IMR-90 (cell line): ENCODE results near the gene GRM8. TPM values are rescaled to one million over a fixed set of nuclear protein-coding genes. Genes with fewer than 3 reads are reported as not detected.

Source experiments
- ATAC-seq: fragments of 200-7000 bp; cut with Tn5 transposase; 2 replicates; pipeline ENCODE4 v1.9.1; 2020; ENCODE audit warnings: low read depth, mild to moderate bottlenecking, moderate library complexity
- BruUV-seq: library from RNA; stranded (reverse); fragments of 400-500 nt; replicated peaks from 2 replicates; lab custom pipeline; 2021; lab: Mats Ljungman, UMichigan
- CTCF ChIA-PET: fragments of 300-600 bp; formaldehyde crosslinking; extraction: SDS; loops from one replicate; lab custom pipeline; 2021; ENCODE audit warnings: antibody characterized with exemption; lab: Yijun Ruan, JAX
- POLR2A ChIA-PET: fragments of 300-600 bp; sonication (Branson Sonifier 250); formaldehyde crosslinking; loops from one replicate; lab custom pipeline; 2022; ENCODE audit warnings: antibody characterized with exemption; ENCODE audit not compliant: unreplicated experiment; lab: Charles Lee
- DNase-seq: peaks from one replicate; pipeline ENCODE4 v3.0.0; 2013
- H2AFZ ChIP-seq: replicated peaks from 2 replicates; pipeline ENCODE3; 2013; ENCODE audit warnings: low read length, mild to moderate bottlenecking; ENCODE audit not compliant: poor library complexity
- H2AK5ac ChIP-seq: 2 replicates; pipeline ENCODE4 v1.6.1; 2013; ENCODE audit warnings: low read depth, low read length, inconsistent platforms
- H2AK9ac ChIP-seq: replicated peaks from 2 replicates; pipeline ENCODE3; 2013; ENCODE audit warnings: mild to moderate bottlenecking, low read depth, low read length, moderate library complexity; ENCODE audit not compliant: poor library complexity
- H2BK120ac ChIP-seq: 2 replicates; pipeline ENCODE4 v1.6.1; 2013; ENCODE audit warnings: low read depth, low read length, inconsistent platforms
- H2BK15ac ChIP-seq: 3 replicates; pipeline ENCODE4 v1.6.1; 2013; ENCODE audit warnings: low read depth, low read length, inconsistent platforms
- H2BK20ac ChIP-seq: 2 replicates; pipeline ENCODE4 v1.6.1; 2013; ENCODE audit warnings: low read depth, mild to moderate bottlenecking, inconsistent platforms, low read length, moderate library complexity
- H2BK5ac ChIP-seq: 2 replicates; pipeline ENCODE4 v1.6.1; 2013; ENCODE audit warnings: mild to moderate bottlenecking, low read depth, low read length, inconsistent platforms; ENCODE audit not compliant: poor library complexity, severe bottlenecking
- H3K14ac ChIP-seq: replicated peaks from 2 replicates; pipeline ENCODE4 v1.6.1; 2013; ENCODE audit warnings: low read depth, low read length, inconsistent platforms
- H3K18ac ChIP-seq: 2 replicates; pipeline ENCODE4 v1.6.1; 2013; ENCODE audit warnings: low read depth, low read length, control low read depth
- H3K23ac ChIP-seq: 2 replicates; pipeline ENCODE4 v1.6.1; 2013; ENCODE audit warnings: low read depth, low read length, inconsistent platforms
- H3K27ac ChIP-seq: 2 replicates; pipeline ENCODE4 v1.5.1; 2013; ENCODE audit warnings: mild to moderate bottlenecking, control low read depth, low read length; ENCODE audit not compliant: insufficient read depth
- H3K27me3 ChIP-seq: 2 replicates; pipeline ENCODE4 v1.6.1; 2013; ENCODE audit warnings: low read length; ENCODE audit not compliant: control insufficient read depth, insufficient read depth
- H3K36me3 ChIP-seq: 2 replicates; pipeline ENCODE4 v1.6.1; 2013; ENCODE audit warnings: low read length, mixed read lengths; ENCODE audit not compliant: control insufficient read depth, insufficient read depth
- H3K4ac ChIP-seq: 2 replicates; pipeline ENCODE4 v1.6.1; 2013; ENCODE audit warnings: low read depth, low read length, inconsistent platforms
- H3K4me1 ChIP-seq: 2 replicates; pipeline ENCODE4 v1.6.1; 2013; ENCODE audit warnings: low read length, mixed read lengths; ENCODE audit not compliant: control insufficient read depth, insufficient read depth
- H3K4me2 ChIP-seq: 2 replicates; pipeline ENCODE4 v1.6.1; 2013; ENCODE audit warnings: low read depth, mild to moderate bottlenecking, control low read depth, low read length, moderate library complexity
- H3K4me3 ChIP-seq: 2 replicates; pipeline ENCODE4 v1.5.1; 2013; ENCODE audit warnings: low read depth, mild to moderate bottlenecking, control low read depth, low read length, moderate library complexity; ENCODE audit not compliant: insufficient read depth
- H3K56ac ChIP-seq: 2 replicates; pipeline ENCODE4 v1.6.1; 2013; ENCODE audit warnings: low read length, inconsistent platforms; ENCODE audit not compliant: insufficient read depth; ENCODE audit errors: extremely low read depth
- H3K79me1 ChIP-seq, 2 experiments: 2 replicates each; pipeline ENCODE4 v1.6.1; 2013; ENCODE audit warnings: low read length in 2 of 2, inconsistent platforms in 1 of 2, low read depth in 1 of 2
- H3K9ac ChIP-seq: 2 replicates; pipeline ENCODE4 v1.6.1; 2013; ENCODE audit warnings: low read depth, low read length, control low read depth
- H3K9me1 ChIP-seq: 2 replicates; pipeline ENCODE4 v1.6.1; 2013; ENCODE audit warnings: low read length, inconsistent platforms; ENCODE audit not compliant: insufficient read depth
- H3K9me3 ChIP-seq: 2 replicates; pipeline ENCODE4 v1.6.1; 2013; ENCODE audit warnings: low read length; ENCODE audit not compliant: control insufficient read depth, insufficient read depth
- H4K20me1 ChIP-seq: 2 replicates; pipeline ENCODE4 v1.6.1; 2013; ENCODE audit warnings: low read length, inconsistent platforms; ENCODE audit not compliant: insufficient read depth
- H4K5ac ChIP-seq: 2 replicates; pipeline ENCODE4 v1.6.1; 2013; ENCODE audit warnings: mild to moderate bottlenecking, low read depth, low read length, control low read depth
- H4K8ac ChIP-seq, 2 experiments: 2 replicates each; pipeline ENCODE4 v1.6.1; 2013; ENCODE audit warnings: low read depth in 2 of 2, low read length in 2 of 2, control low read depth in 1 of 2, inconsistent platforms in 1 of 2
- H4K91ac ChIP-seq: 2 replicates; pipeline ENCODE4 v1.6.1; 2013; ENCODE audit warnings: low read depth, low read length, inconsistent platforms; ENCODE audit not compliant: insufficient read depth
- MAZ ChIP-seq: IDR thresholded peaks from 2 replicates; pipeline ENCODE4 v1.6.1; 2012; ENCODE audit warnings: low read depth, mild to moderate bottlenecking, low read length, improper control_type of control experiment, moderate library complexity, borderline replicate concordance
- WGBS, 2 experiments: methylation state at CpG; one replicate each; pipeline versions ENCODE4 v1.1.5 to v1.1.7; 2013; ENCODE audit warnings: missing lambda C conversion rate in 2 of 2; ENCODE audit not compliant: insufficient read length in 1 of 2; ENCODE audit errors: extremely low coverage in 2 of 2; 5-methylcytosine and 5-hydroxymethylcytosine counted together
- dilution Hi-C: fragments of 300-500 bp; cut with HindIII; formaldehyde crosslinking; loops from one replicate; pipeline ENCODE4 v1.14.3; 2018; ENCODE audit warnings: low sequenced_read_pairs; ENCODE audit not compliant: unreplicated experiment
- in situ Hi-C: fragments of 300-500 bp; cut with MboI; formaldehyde crosslinking; loops from 3 replicates; pipeline ENCODE4 v1.14.3; 2019; ENCODE audit warnings: low sequenced_read_pairs, inconsistent platforms, mixed read lengths
- intact Hi-C: fragments of 100-400 bp; cut with micrococcal nuclease; formaldehyde crosslinking; loops from 2 replicates; pipeline ENCODE4 v1.10.0; 2022
- polyA plus RNA-seq, 3 experiments: library from polyadenylated mRNA; depleted of rRNA; stranded (reverse); fragments of >200 nt; gene quantifications; 2 replicates each; pipeline ENCODE4 v1.2.3, GENCODE V29; 2012; ENCODE audit warnings: low replicate concordance in 1 of 3
- total RNA-seq: library from RNA; depleted of rRNA; stranded (reverse); fragments of >200 nt; gene quantifications from 2 replicates; pipeline ENCODE4 v1.2.3, GENCODE V29; 2012

GRM8 gene
- total and polyA plus RNA-seq, 2 of the 4 experiments (the other 2 are of a cell fraction), result not detected

GRCh38 chr7:126820925-126821324 lies 431.8 kb downstream of the GRM8 start:
- DNase-seq (no peak), ATAC-seq (no peak)
- no peak overlapping the region for H2AFZ ChIP-seq
- H3K36me3 ChIP-seq, result no peaks in the 10 kb centered on the region
- no peak overlapping the region for H3K14ac ChIP-seq
- ChIA-PET CTCF (no interaction called here), POLR2A (no interaction called here)
- H3K4me3 ChIP-seq, result no peak overlapping the region
- H3K18ac ChIP-seq, result no peak overlapping the region
- no peak for TF ChIP-seq MAZ
- H3K9me1 ChIP-seq, result no peaks in the 10 kb centered on the region
- no peak overlapping the region for H2BK5ac ChIP-seq
- no peak overlapping the region for H3K4me2 ChIP-seq
- no TSS peak for BruUV-seq
- H2BK120ac ChIP-seq, result no peak overlapping the region
- H3K9ac ChIP-seq, result no peak overlapping the region
- H4K8ac ChIP-seq, result no peak overlapping the region
- no peak overlapping the region for H2BK15ac ChIP-seq
- H3K9me3 ChIP-seq, result peaks cover 3% of the 10 kb centered on the region; the same call in 1 of the 2 replicates
- H3K27ac ChIP-seq, result no peak overlapping the region
- intact Hi-C loops, result no loop called here
- H4K5ac ChIP-seq, result no peak overlapping the region
- H3K23ac ChIP-seq, result no peak overlapping the region
- 57% methylated on average over 2 of the region's 3 CpGs; no CpG with 5 or more reads in 1 of the 2 experiments for WGBS, 2 experiments
- no peaks in the 10 kb centered on the region for H4K20me1 ChIP-seq
- H2AK9ac ChIP-seq, result no peak overlapping the region
- H2BK20ac ChIP-seq, result no peak overlapping the region
- no peak overlapping the region for H3K56ac ChIP-seq
- dilution Hi-C loops, result no loop called here
- no peaks in the 10 kb centered on the region for H3K27me3 ChIP-seq
- H4K91ac ChIP-seq, result no peak overlapping the region
- in situ Hi-C loops, result loop anchor here (25.0 kb wide), 1 partner anchor 691 kb away; no protein-coding TSS in a partner anchor
- no peak overlapping the region for H2AK5ac ChIP-seq
- no peaks in the 10 kb centered on the region for H3K79me1 ChIP-seq
- H3K4me1 ChIP-seq, result no peaks in the 10 kb centered on the region
- no peak overlapping the region for H3K4ac ChIP-seq
